Neural cell (in vitro differentiated cells): ENCODE measurements around the gene GCNT1. TPM values are rescaled to one million over a fixed set of nuclear protein-coding genes. Genes with fewer than 3 reads are reported as not detected.
"Not testable (repeated sequence)": the region's sequence is repeated elsewhere in the genome, so short reads cannot be mapped to it uniquely, and the experiment has no call there.

Experiments
- H2AFZ ChIP-seq: fragments of 200-600, 300-800 bp; sonication (generic), shearing (Covaris generic); 2 replicates; pipeline ENCODE4 v1.6.0; 2014; ENCODE audit warnings: low read depth, mild to moderate bottlenecking, antibody characterized with exemption, low read length, moderate library complexity
- H3F3A ChIP-seq: fragments of 200-600 bp; shearing (Covaris generic); 2 replicates; pipeline ENCODE4 v1.6.1; 2016; ENCODE audit warnings: mild to moderate bottlenecking, moderate library complexity, mixed read lengths, antibody characterized with exemption, low read length; ENCODE audit not compliant: insufficient read depth, poor library complexity, severe bottlenecking
- H3K27ac ChIP-seq: fragments of 200-600, 300-800 bp; sonication (generic), shearing (Covaris generic); 2 replicates; pipeline ENCODE4 v1.5.1; 2014; ENCODE audit warnings: mild to moderate bottlenecking, low read length, moderate library complexity
- H3K27me3 ChIP-seq: fragments of 300-800, 200-600 bp; sonication (generic), shearing (Covaris generic); 2 replicates; pipeline ENCODE4 v1.6.0; 2014; ENCODE audit warnings: mild to moderate bottlenecking, low read depth, low read length, moderate library complexity; ENCODE audit not compliant: insufficient read depth
- H3K36me3 ChIP-seq: fragments of 300-800, 200-600 bp; sonication (generic), shearing (Covaris generic); 2 replicates; pipeline ENCODE4 v1.5.1; 2014; ENCODE audit warnings: mild to moderate bottlenecking, antibody characterized with exemption, low read length, moderate library complexity; ENCODE audit not compliant: insufficient read depth
- H3K4me2 ChIP-seq: fragments of 300-800, 200-600 bp; sonication (generic), shearing (Covaris generic); 2 replicates; pipeline ENCODE4 v1.6.0; 2014; ENCODE audit warnings: mild to moderate bottlenecking, low read length
- H3K4me3 ChIP-seq: fragments of 300-800, 200-600 bp; sonication (generic), shearing (Covaris generic); 2 replicates; pipeline ENCODE4 v1.5.1; 2014; ENCODE audit warnings: mild to moderate bottlenecking, low read length, moderate library complexity
- H3K79me2 ChIP-seq: fragments of 200-600 bp; shearing (Covaris generic); replicated peaks from 2 replicates; pipeline ENCODE4 v1.6.0; 2014; ENCODE audit warnings: mild to moderate bottlenecking, low read length, moderate library complexity; ENCODE audit not compliant: insufficient read depth
- H3K9ac ChIP-seq: fragments of 300-800, 200-600 bp; sonication (generic), shearing (Covaris generic); 2 replicates; pipeline ENCODE4 v1.6.1; 2016; ENCODE audit warnings: mild to moderate bottlenecking, low read length, mixed read lengths
- H3K9me2 ChIP-seq: fragments of 200-600 bp; shearing (Covaris generic); 2 replicates; pipeline ENCODE4 v1.6.1; 2016; ENCODE audit warnings: mild to moderate bottlenecking, low read length, mixed read lengths; ENCODE audit not compliant: insufficient read depth
- H3K9me3 ChIP-seq: fragments of 200-600, 300-800 bp; sonication (generic), shearing (Covaris generic); 2 replicates; pipeline ENCODE4 v1.6.1; 2016; ENCODE audit warnings: mild to moderate bottlenecking, mixed run types, low read length, moderate library complexity, mixed read lengths
- H4K20me1 ChIP-seq: fragments of 200-600 bp; shearing (Covaris generic); 2 replicates; pipeline ENCODE4 v1.6.1; 2016; ENCODE audit warnings: mild to moderate bottlenecking, mixed run types; ENCODE audit not compliant: insufficient read depth
- CTCF ChIP-seq: fragments of 450-650 bp; IDR thresholded peaks from 2 replicates; pipeline ENCODE4 v1.5.1; 2014; ENCODE audit warnings: antibody characterized with exemption, mild to moderate bottlenecking, moderate library complexity; ENCODE audit not compliant: poor library complexity, severe bottlenecking
- EP300 ChIP-seq: fragments of 450-650 bp; conservative IDR thresholded peaks from 2 replicates; pipeline ENCODE4 v1.6.1; 2014; ENCODE audit warnings: antibody characterized with exemption, mild to moderate bottlenecking, moderate library complexity; ENCODE audit not compliant: poor library complexity, severe bottlenecking
- EZH2 ChIP-seq: fragments of 200-600, 300-800 bp; shearing (Covaris generic), sonication (generic); IDR thresholded peaks from 2 replicates; pipeline ENCODE4 v1.6.1; 2014; ENCODE audit warnings: antibody characterized with exemption, low read length, borderline replicate concordance, mild to moderate bottlenecking; ENCODE audit not compliant: insufficient read depth, poor library complexity, severe bottlenecking
- MXI1 ChIP-seq: fragments of 450-650 bp; conservative IDR thresholded peaks from 2 replicates; pipeline ENCODE4 v1.6.1; 2014; ENCODE audit warnings: antibody characterized with exemption, mild to moderate bottlenecking; ENCODE audit not compliant: poor library complexity, severe bottlenecking
- POLR2AphosphoS5 ChIP-seq: IDR thresholded peaks from 2 replicates; pipeline ENCODE4 v1.6.1; 2012
- RAD21 ChIP-seq: fragments of 450-650 bp; conservative IDR thresholded peaks from 2 replicates; pipeline ENCODE4 v1.6.1; 2014; ENCODE audit warnings: antibody characterized with exemption, mild to moderate bottlenecking, moderate library complexity
- REST ChIP-seq: IDR thresholded peaks from 2 replicates; pipeline ENCODE4 v1.6.1; 2012; ENCODE audit warnings: borderline replicate concordance
- SMC3 ChIP-seq: fragments of 450-650 bp; conservative IDR thresholded peaks from 2 replicates; pipeline ENCODE4 v1.6.1; 2014; ENCODE audit warnings: antibody characterized with exemption, mild to moderate bottlenecking, moderate library complexity; ENCODE audit not compliant: poor library complexity
- TAF1 ChIP-seq: IDR thresholded peaks from 2 replicates; pipeline ENCODE4 v1.6.1; 2012; ENCODE audit warnings: low read depth
- polyA plus RNA-seq: library from polyadenylated mRNA; depleted of rRNA; stranded (reverse); fragments of >200 nt; gene quantifications from 2 replicates; pipeline ENCODE4 v1.2.3, GENCODE V29; 2014

GCNT1 gene
- polyA plus RNA-seq, 1 donor from 2014 or later = 0.22 TPM

GRCh38 chr9:76433406-76433805, 25.6 kb upstream of the GCNT1 start:
- H3K4me2 ChIP-seq = no peak overlapping the region
- no peaks in the 10 kb centered on the region for H4K20me1 ChIP-seq
- no peaks in the 10 kb centered on the region for H3K27me3 ChIP-seq
- no peaks in the 10 kb centered on the region for H3K9me2 ChIP-seq
- H3K4me3 ChIP-seq = no peak overlapping the region
- no peaks in the 10 kb centered on the region for H3K36me3 ChIP-seq
- no peak overlapping the region for H3K27ac ChIP-seq
- H2AFZ ChIP-seq = no peak overlapping the region
- H3K9ac ChIP-seq = no peak overlapping the region
- H3K9me3 ChIP-seq = no peaks in the 10 kb centered on the region
- no peaks in the 10 kb centered on the region for H3F3A ChIP-seq
- TF ChIP-seq CTCF = no peak
- no peak for TF ChIP-seq EZH2
- no peak for TF ChIP-seq TAF1
- TF ChIP-seq MXI1 = no peak
- TF ChIP-seq POLR2AphosphoS5 = no peak
- TF ChIP-seq EP300 = no peak
- no peak for TF ChIP-seq REST
- TF ChIP-seq SMC3 = no peak
- TF ChIP-seq RAD21 = no peak
- no peaks in the 10 kb centered on the region for H3K79me2 ChIP-seq

GRCh38 chr9:76433836-76434235, 25.1 kb upstream of the GCNT1 start:
- Histone ChIP-seq H3K9me2 (no peaks in the 10 kb centered on the region), H4K20me1 (no peaks in the 10 kb centered on the region), H2AFZ (no peak overlapping the region), H3K79me2 (no peaks in the 10 kb centered on the region), H3K27ac (no peak overlapping the region), H3K27me3 (no peaks in the 10 kb centered on the region), H3K36me3 (no peaks in the 10 kb centered on the region), H3F3A (no peaks in the 10 kb centered on the region), H3K4me2 (no peak overlapping the region), H3K9me3 (no peaks in the 10 kb centered on the region), H3K9ac (no peak overlapping the region), H3K4me3 (no peak overlapping the region)
- no peak for TF ChIP-seq MXI1
- TF ChIP-seq CTCF = no peak
- no peak for TF ChIP-seq EP300
- TF ChIP-seq RAD21 = no peak
- no peak for TF ChIP-seq TAF1
- no peak for TF ChIP-seq SMC3
- no peak for TF ChIP-seq REST
- no peak for TF ChIP-seq EZH2
- TF ChIP-seq POLR2AphosphoS5 = no peak

- H3K9me2 ChIP-seq, H3K27ac ChIP-seq, H3K79me2 ChIP-seq, H3K27me3 ChIP-seq, H3K9me3 ChIP-seq, H3F3A ChIP-seq, H2AFZ ChIP-seq, H3K9ac ChIP-seq, H3K36me3 ChIP-seq, H3K4me2 ChIP-seq, H3K4me3 ChIP-seq, H4K20me1 ChIP-seq: not testable (repeated sequence)
These were observed 24.1 kb upstream of the GCNT1 start for GRCh38 chr9:76434897-76435296.
